ENCODE measurements around the gene ACY1. TPM values are rescaled to one million over a fixed set of nuclear protein-coding genes. Genes with fewer than 3 reads are reported as not detected.

The ACY1 gene
- polyA plus RNA-seq, 2 of the 4 experiments (the other 2 are of a cell fraction) = 20.7 to 21.1 TPM

- Histone ChIP-seq H3K4me1 (peaks cover 26% of the 10 kb centered on the region), H3K9me3 (no peaks in the 10 kb centered on the region), H3K4me3 (no peak overlapping the region), H3K4me2 (no peak overlapping the region), H3K27ac (no peak overlapping the region)
- ATAC-seq (no peak), FAIRE-seq (no peak), DNase-seq (ENCODE audit: low read depth in 1 of 2, low spot score in 1 of 2) (no peak)
- TF ChIP-seq EHMT2 (IDR thresholded peaks at IDR 0.05; ENCODE audit: low read depth) (no peak), JUN (IDR thresholded peaks at IDR 0.05) (no peak), RNF2 (IDR thresholded peaks at IDR 0.05; ENCODE audit: borderline replicate concordance, low read depth) (no peak), EHF (CRISPR knock-in tag; IDR thresholded peaks at IDR 0.05) (no peak), CEBPB (IDR thresholded peaks at IDR 0.05) (no peak), HOXB13 (CRISPR knock-in tag; IDR thresholded peaks at IDR 0.05; ENCODE audit: low read depth) (no peak), EP300 (IDR thresholded peaks at IDR 0.05) (no peak), ZNF302 (CRISPR knock-in tag; IDR thresholded peaks at IDR 0.05) (no peak), HDAC2 (IDR thresholded peaks at IDR 0.05) (no peak)
- CTCF ChIA-PET = interaction anchor here (0.8 to 7.1 kb wide), 3 partner anchors 12 to 477 kb away, joined by 3 to 53 read pairs (median 37); partner anchors contain the start of genes ACY1, PARP3 and RRP9
- POLR2A ChIA-PET = no interaction called here
- WGBS (ENCODE audit: missing lambda C conversion rate) = 81% methylated on average over 6 of the region's 6 CpGs
These were observed 12.6 kb upstream of the ACY1 start for GRCh38 chr3:51970606-51971300.

- Histone ChIP-seq H3K27ac (no peak overlapping the region), H3K4me3 (no peak overlapping the region), H3K4me1 (peaks cover 26% of the 10 kb centered on the region), H3K4me2 (no peak overlapping the region), H3K9me3 (no peaks in the 10 kb centered on the region)
- DNase-seq (ENCODE audit: low read depth in 1 of 2, low spot score in 1 of 2) = no peak
- FAIRE-seq = no peak
- no peak for TF ChIP-seq TP53 (CRISPR knock-in tag; IDR thresholded peaks at IDR 0.05)
- no CpG with 5 or more reads among the region's 11 CpGs for WGBS (ENCODE audit: missing lambda C conversion rate)
- CTCF ChIA-PET = interaction anchor here (0.8 to 7.1 kb wide), 2 partner anchors 12 to 477 kb away, joined by 3 to 53 read pairs; partner anchors contain the start of gene ACY1
- POLR2A ChIA-PET = no interaction called here
- ATAC-seq = no peak
These were observed 12.0 kb upstream of the ACY1 start for GRCh38 chr3:51971350-51971749.

GRCh38 chr3:51974277-51974962 is 8.9 kb upstream of the ACY1 start:
- DNase-seq (ENCODE audit: low read depth in 1 of 2, low spot score in 1 of 2) (no peak), ATAC-seq (peak; percentile 28 to 48; a peak in 5 of 6 replicates), FAIRE-seq (no peak)
- Histone ChIP-seq H3K4me3 (peak overlapping the region; percentile 87), H3K4me1 (peaks cover 14% of the 10 kb centered on the region), H3K9me3 (no peaks in the 10 kb centered on the region), H3K4me2 (peak overlapping the region; percentile 91), H3K27ac (peak overlapping the region; percentile 99)
- 26% methylated on average over 14 of the region's 30 CpGs for WGBS (ENCODE audit: missing lambda C conversion rate)
- POLR2A ChIA-PET = interaction anchor here (1.1 to 2.5 kb wide), 4 partner anchors 9 to 32 kb away, joined by 3 to 28 read pairs (median 11); partner anchors contain the start of genes ACY1, PARP3, RPL29 and RRP9
- CTCF ChIA-PET = interaction anchor here (0.6 to 7.1 kb wide), 17 partner anchors 9 to 1358 kb away, joined by 3 to 59 read pairs (median 6); partner anchors contain the start of genes ACY1, GPR62, PARP3 and RPL29
- TF ChIP-seq ATOH8 (CRISPR knock-in tag; IDR thresholded peaks at IDR 0.05; ENCODE audit: low read depth) (no peak), MYC (IDR thresholded peaks at IDR 0.05; ENCODE audit: borderline replicate concordance, low read length) (no peak)

- peak; percentile 80 to 88 for ATAC-seq
- H3K4me2 ChIP-seq = peak within 1 kb of the TSS; percentile 91
- FAIRE-seq = no peak
- H3K9me3 ChIP-seq = no peaks in the 10 kb centered on the region
- ChIA-PET POLR2A (interaction anchor here (2.5 kb wide), 1 partner anchor 33 kb away, joined by 28 read pairs; the partner anchor contains the start of genes PARP3 and RRP9), CTCF (interaction anchor here (0.8 to 7.1 kb wide), 7 partner anchors 8 to 45 kb away, joined by 4 to 59 read pairs (median 19); partner anchors contain the start of genes ACY1, GPR62, PARP3 and RRP9)
- H3K4me3 ChIP-seq = peak within 1 kb of the TSS; percentile 87
- peak; percentile 55 to 68 for DNase-seq (ENCODE audit: low read depth in 1 of 2, low spot score in 1 of 2)
- H3K4me1 ChIP-seq = peaks cover 14% of the 10 kb centered on the region
- 33% methylated on average over 14 of the region's 63 CpGs for WGBS (ENCODE audit: missing lambda C conversion rate)
- peak within 1 kb of the TSS; percentile 99 for H3K27ac ChIP-seq
- peak; percentile 86 for TF ChIP-seq POLR2A (IDR thresholded peaks at IDR 0.05; ENCODE audit: low read length)
- TF ChIP-seq CHD2 (IDR thresholded peaks at IDR 0.05; ENCODE audit: low read length, partially characterized antibody) = no peak
- TF ChIP-seq PHF8 (IDR thresholded peaks at IDR 0.05; ENCODE audit: borderline replicate concordance, low read depth) = peak; percentile 54; the same call in 1 of the 2 replicates
- peak in 1 of 2 experiments; percentile 24; a peak in 1 of 5 replicates for TF ChIP-seq JUN (IDR thresholded peaks at IDR 0.05)
- no peak for TF ChIP-seq HOXB13 (CRISPR knock-in tag; IDR thresholded peaks at IDR 0.05; ENCODE audit: low read depth)
- no peak for TF ChIP-seq RNF2 (IDR thresholded peaks at IDR 0.05; ENCODE audit: borderline replicate concordance, low read depth)
- TF ChIP-seq MAX (IDR thresholded peaks at IDR 0.05) = no peak; the same call in 1 of the 2 replicates
- TF ChIP-seq GATA3 (IDR thresholded peaks at IDR 0.05; ENCODE audit: borderline replicate concordance) = no peak
- TF ChIP-seq MAFK (IDR thresholded peaks at IDR 0.05; ENCODE audit: partially characterized antibody) = no peak
- no peak for TF ChIP-seq USF2 (IDR thresholded peaks at IDR 0.05)
- no peak for TF ChIP-seq FOSB (CRISPR knock-in tag; IDR thresholded peaks at IDR 0.05)
- no peak for TF ChIP-seq KDM5A (IDR thresholded peaks at IDR 0.05)
- TF ChIP-seq TP53 (CRISPR knock-in tag; IDR thresholded peaks at IDR 0.05) = no peak
- no peak for TF ChIP-seq MYC (IDR thresholded peaks at IDR 0.05; ENCODE audit: borderline replicate concordance, low read length)
- TF ChIP-seq E2F6 (IDR thresholded peaks at IDR 0.05; ENCODE audit: borderline replicate concordance, low read depth) = no peak
- no peak for TF ChIP-seq KDM1A (IDR thresholded peaks at IDR 0.05; ENCODE audit: low read depth)
These were observed 8.1 kb upstream of the ACY1 start, which contains the start of gene ABHD14A for GRCh38 chr3:51974963-51975851. TSS of gene ABHD14A (plus strand) at chr3:51975064. CDS start at chr3:51975136, 72 bp downstream.

All from A549 (cell line).